Esophagus muscularis mucosa (tissue), 4 donors: ENCODE measurements around the gene CCDC85C. TPM values are rescaled to one million over a fixed set of nuclear protein-coding genes. Genes with fewer than 3 reads are reported as not detected.

ENCODE experiments used
- DNase-seq: peaks from one replicate; pipeline ENCODE4 v3.0.0-alpha.2; 2017; ENCODE audit errors: extremely low spot score
- H3K27ac ChIP-seq, 4 donors: fragments of 200-600 bp; sonication (generic); replicated peaks in 1 of 4; 1 replicate in 3 of 4; 2 replicates in 1 of 4; pipeline ENCODE4 v1.5.1; 2016 to 2019; ENCODE audit warnings: mild to moderate bottlenecking in 1 of 4
- H3K27me3 ChIP-seq, 4 donors: fragments of 200-600 bp; sonication (generic); one replicate each; pipeline versions ENCODE4 v1.5.1 to v1.6.0; 2016 to 2019
- H3K36me3 ChIP-seq, 4 donors: fragments of 200-600 bp; sonication (generic); one replicate each; pipeline ENCODE4 v1.5.1; 2016 to 2019
- H3K4me1 ChIP-seq, 4 donors: fragments of 200-600 bp; sonication (generic); one replicate each; pipeline ENCODE4 v1.5.1; 2016 to 2019
- H3K4me3 ChIP-seq, 4 donors: fragments of 200-600 bp; sonication (generic); 1 replicate in 2 of 4; 2 replicates in 2 of 4; pipeline ENCODE4 v1.5.1; 2016 to 2019; ENCODE audit warnings: mild to moderate bottlenecking in 4 of 4, moderate library complexity in 1 of 4
- H3K9me3 ChIP-seq, 4 donors: fragments of 200-600 bp; sonication (generic); 1 replicate in 3 of 4; 2 replicates in 1 of 4; pipeline ENCODE4 v1.5.1; 2016 to 2019
- CTCF ChIP-seq, 3 experiments: fragments of 200-600 bp in 2 of 3; fragments of 450-650 bp in 1 of 3; sonication (generic) in 2 of 3; IDR thresholded peaks; one replicate each; pipeline ENCODE4 v1.5.1; 2017 to 2019; ENCODE audit warnings: antibody characterized with exemption in 3 of 3, mild to moderate bottlenecking in 2 of 3, moderate library complexity in 1 of 3
- EP300 ChIP-seq: sonication (generic); formaldehyde crosslinking; IDR thresholded peaks from one replicate; pipeline ENCODE4 v1.6.1; 2017; ENCODE audit warnings: antibody characterized with exemption
- POLR2A ChIP-seq: fragments of 450-650 bp; IDR thresholded peaks from one replicate; pipeline ENCODE4 v1.6.1; 2017; ENCODE audit warnings: antibody characterized with exemption, moderate library complexity, mild to moderate bottlenecking, low read depth
- POLR2AphosphoS5 ChIP-seq, 2 donors: sonication (generic); formaldehyde crosslinking; IDR thresholded peaks; one replicate each; pipeline ENCODE4 v1.6.1; 2017; ENCODE audit warnings: antibody characterized with exemption in 2 of 2
- WGBS: methylation state at CpG from one replicate; pipeline ENCODE4 v1.1.5; 2018; 5-methylcytosine and 5-hydroxymethylcytosine counted together
- intact Hi-C: fragments of 100-400 bp; cut with DNase I; formaldehyde crosslinking; loops from one replicate; pipeline ENCODE4 v1.15.1; 2023
- total RNA-seq, 4 donors: library from RNA; depleted of rRNA; stranded (reverse); fragments of >200 nt; gene quantifications; one replicate each; pipeline versions ENCODE4 v1.1.0 to v1.2.1, GENCODE V29; 2016

The CCDC85C gene
- total RNA-seq, 4 donors from 2014 or later = 17.9 to 48.7 (median 30.8) TPM

- peaks cover 20 to 33% (median 27%) of the 10 kb centered on the region in 4 donors for H3K4me1 ChIP-seq
- H3K4me3 ChIP-seq = no peak overlapping the region
- no peak for TF ChIP-seq POLR2AphosphoS5 (IDR thresholded peaks at IDR 0.05)
- TF ChIP-seq EP300 = no peak
- no peak for TF ChIP-seq CTCF (IDR thresholded peaks at IDR 0.05)
- H3K27me3 ChIP-seq = no peaks in the 10 kb centered on the region
- no peaks in the 10 kb centered on the region for H3K9me3 ChIP-seq
- no peak for DNase-seq
- H3K27ac ChIP-seq = peak overlapping the region in 1 of 4 donors; percentile 10
- peaks cover 10 to 30% (median 28%) of the 10 kb centered on the region in 4 donors for H3K36me3 ChIP-seq
- intact Hi-C loops = no loop called here
- WGBS = 52% methylated on average over 9 of the region's 9 CpGs
Observed at GRCh38 chr14:99467336-99468078, 136.5 kb downstream of the CCDC85C start.

- Histone ChIP-seq H3K9me3 (no peaks in the 10 kb centered on the region), H3K4me3 (no peak overlapping the region), H3K36me3 (peaks cover 16 to 38% (median 35%) of the 10 kb centered on the region in 4 donors), H3K27ac (no peak overlapping the region), H3K4me1 (peaks cover 20 to 30% (median 26%) of the 10 kb centered on the region in 4 donors), H3K27me3 (no peaks in the 10 kb centered on the region)
- intact Hi-C loops = no loop called here
- 75% methylated on average over 3 of the region's 3 CpGs for WGBS
- TF ChIP-seq EP300 (no peak), CTCF (IDR thresholded peaks at IDR 0.05) (no peak), POLR2AphosphoS5 (IDR thresholded peaks at IDR 0.05) (no peak), POLR2A (no peak)
- no peak for DNase-seq
Observed at GRCh38 chr14:99466758-99467157, 137.2 kb downstream of the CCDC85C start.

- TF ChIP-seq POLR2AphosphoS5 (IDR thresholded peaks at IDR 0.05) (no peak), POLR2A (no peak), EP300 (no peak), CTCF (IDR thresholded peaks at IDR 0.05) (no peak)
- intact Hi-C loops = no loop called here
- Histone ChIP-seq H3K27ac (no peak overlapping the region), H3K36me3 (peaks cover 16 to 52% (median 47%) of the 10 kb centered on the region in 4 donors), H3K4me3 (no peak overlapping the region), H3K27me3 (no peaks in the 10 kb centered on the region), H3K4me1 (peaks cover 20 to 26% (median 24%) of the 10 kb centered on the region in 4 donors), H3K9me3 (no peaks in the 10 kb centered on the region)
- 95% methylated on average over 7 of the region's 9 CpGs for WGBS
- peak; percentile 72 for DNase-seq
Observed at GRCh38 chr14:99465288-99465687, 138.7 kb downstream of the CCDC85C start.

DNA sequence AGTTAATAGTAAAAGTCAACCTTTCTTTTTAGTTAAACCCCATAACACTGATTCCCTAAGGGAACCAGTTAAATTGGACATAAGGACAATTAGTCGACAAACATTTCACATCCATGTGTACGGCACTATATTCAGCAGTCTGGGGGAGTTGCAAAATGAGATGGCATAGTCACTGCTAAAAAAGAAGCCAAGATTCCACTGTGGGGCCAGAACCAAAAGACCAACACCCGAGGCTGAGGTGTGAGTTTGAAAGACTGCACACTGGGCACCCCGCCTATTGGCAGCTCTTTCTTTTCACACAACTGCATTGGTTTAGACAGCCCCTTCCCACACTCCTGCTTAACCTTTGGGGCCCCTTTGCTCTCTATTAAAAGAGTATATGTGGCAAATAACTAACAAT is 140.0 kb downstream of the CCDC85C start:
- H3K36me3 ChIP-seq = peaks cover 16 to 63% (median 51%) of the 10 kb centered on the region in 4 donors
- no peak for TF ChIP-seq POLR2AphosphoS5 (IDR thresholded peaks at IDR 0.05)
- TF ChIP-seq CTCF (IDR thresholded peaks at IDR 0.05) = no peak
- no peak for TF ChIP-seq EP300
- no peak for TF ChIP-seq POLR2A
- H3K4me3 ChIP-seq = no peak overlapping the region
- no peaks in the 10 kb centered on the region for H3K9me3 ChIP-seq
- H3K27ac ChIP-seq = no peak overlapping the region
- 83% methylated on average over 4 of the region's 4 CpGs for WGBS
- DNase-seq = no peak
- intact Hi-C loops = no loop called here
- H3K4me1 ChIP-seq = peaks cover 13 to 20% (median 19%) of the 10 kb centered on the region in 4 donors
- H3K27me3 ChIP-seq = no peaks in the 10 kb centered on the region
